ENCODE results near the gene MSANTD1.
"Not testable (repeated sequence)": the region's sequence is repeated elsewhere in the genome, so short reads cannot be mapped to it uniquely, and the experiment has no call there.

MSANTD1 gene

GRCh38 chr4:3291969-3292570 lies 43.1 kb downstream of the MSANTD1 start:
- no peak for DNase-seq

DNA sequence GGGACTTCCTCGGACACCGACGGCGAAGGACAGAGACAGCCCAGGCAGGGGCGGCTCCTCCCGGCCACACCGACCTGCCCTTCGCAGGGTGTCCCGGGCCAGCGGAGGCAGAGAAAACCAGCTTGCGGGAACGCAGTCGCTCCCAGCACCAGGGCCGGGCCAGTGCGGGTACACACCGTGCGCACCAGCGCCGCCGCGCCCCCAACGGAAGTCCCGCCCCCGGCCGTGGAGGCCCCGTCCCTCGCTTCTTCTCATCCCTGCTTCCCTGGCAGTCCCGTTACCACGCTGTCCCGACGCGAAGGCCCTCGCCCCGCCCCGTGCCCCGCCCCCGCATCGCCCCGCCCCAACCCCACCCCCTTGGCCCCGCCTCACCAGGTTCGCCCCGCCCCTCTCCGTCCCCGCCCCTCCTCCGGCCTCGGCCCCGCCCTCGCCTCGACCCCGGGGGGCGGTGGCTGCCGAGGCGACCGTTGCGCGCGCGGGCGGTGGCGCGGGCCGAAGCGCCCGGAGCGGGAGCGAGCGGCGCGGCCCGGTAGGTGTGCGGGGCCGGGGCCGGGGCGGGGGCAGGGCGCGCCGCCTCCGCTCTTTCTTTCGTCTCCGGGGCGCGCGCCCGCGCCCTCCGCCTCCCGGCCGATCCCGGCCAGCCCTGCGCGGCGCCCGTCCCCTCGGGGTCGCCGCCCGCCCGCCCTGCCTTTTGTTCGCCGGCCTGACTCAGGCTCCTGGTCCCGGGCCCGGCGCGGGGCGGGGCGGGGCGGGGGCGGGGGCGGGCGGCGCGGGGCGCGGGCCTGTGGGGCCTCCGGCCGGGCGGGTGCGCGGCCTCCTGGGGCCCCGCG lies 43.8 kb downstream of the MSANTD1 start, which contains the start of gene RGS12:
TSS of gene RGS12 (plus strand) at position 451 of the 830 bp plus-strand sequence. CDS start 23,150 bp downstream, outside the sequence.
- peak; percentile 75 to 93 for DNase-seq

GRCh38 chr4:3293401-3294391 lies 44.7 kb downstream of the MSANTD1 start:
- DNase-seq, result no peak

GRCh38 chr4:3294401-3295241 lies 45.7 kb downstream of the MSANTD1 start:
- DNase-seq, result no peak

DNA sequence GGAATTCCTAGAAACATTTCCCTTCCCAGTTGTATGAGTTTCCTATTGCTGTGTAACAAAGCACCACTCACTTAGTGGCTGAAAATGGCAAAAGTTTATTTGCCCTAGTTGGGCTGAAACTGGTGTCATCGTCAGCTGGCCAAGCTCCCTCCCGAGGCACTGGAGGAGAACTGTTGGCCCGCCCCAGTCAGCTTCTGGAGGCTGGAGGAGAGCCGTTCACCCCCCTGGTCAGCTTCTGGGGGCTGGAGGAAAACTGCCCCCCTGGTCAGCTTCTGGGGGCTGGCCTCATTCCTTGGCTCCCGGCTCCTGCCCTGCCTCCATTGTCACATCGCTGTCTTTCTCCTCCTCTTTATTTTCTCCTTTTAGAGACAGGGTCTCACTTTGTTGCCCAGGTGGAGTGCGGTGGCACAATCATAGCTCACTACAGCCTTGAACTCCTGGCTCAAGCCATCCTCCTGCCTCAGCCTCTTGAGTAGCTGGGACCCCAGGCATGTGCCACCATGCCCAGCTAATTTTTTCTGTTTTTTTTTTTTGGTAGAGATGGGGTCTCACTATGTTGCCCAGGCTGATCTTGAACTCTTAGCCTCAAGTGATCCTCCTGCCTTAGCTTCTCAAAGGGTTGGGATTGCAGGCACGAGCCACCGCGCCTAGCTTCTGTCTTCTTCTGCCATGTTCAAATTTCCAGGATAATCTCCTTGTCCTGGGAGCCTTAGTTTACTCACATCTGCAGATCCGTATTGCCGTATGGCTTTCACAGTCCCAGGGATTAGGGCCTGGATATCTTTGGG lies 47.1 kb downstream of the MSANTD1 start:
- no peak for DNase-seq

- DNase-seq, result no peak
Measured at GRCh38 chr4:3296651-3297050, 47.7 kb downstream of the MSANTD1 start.

DNA sequence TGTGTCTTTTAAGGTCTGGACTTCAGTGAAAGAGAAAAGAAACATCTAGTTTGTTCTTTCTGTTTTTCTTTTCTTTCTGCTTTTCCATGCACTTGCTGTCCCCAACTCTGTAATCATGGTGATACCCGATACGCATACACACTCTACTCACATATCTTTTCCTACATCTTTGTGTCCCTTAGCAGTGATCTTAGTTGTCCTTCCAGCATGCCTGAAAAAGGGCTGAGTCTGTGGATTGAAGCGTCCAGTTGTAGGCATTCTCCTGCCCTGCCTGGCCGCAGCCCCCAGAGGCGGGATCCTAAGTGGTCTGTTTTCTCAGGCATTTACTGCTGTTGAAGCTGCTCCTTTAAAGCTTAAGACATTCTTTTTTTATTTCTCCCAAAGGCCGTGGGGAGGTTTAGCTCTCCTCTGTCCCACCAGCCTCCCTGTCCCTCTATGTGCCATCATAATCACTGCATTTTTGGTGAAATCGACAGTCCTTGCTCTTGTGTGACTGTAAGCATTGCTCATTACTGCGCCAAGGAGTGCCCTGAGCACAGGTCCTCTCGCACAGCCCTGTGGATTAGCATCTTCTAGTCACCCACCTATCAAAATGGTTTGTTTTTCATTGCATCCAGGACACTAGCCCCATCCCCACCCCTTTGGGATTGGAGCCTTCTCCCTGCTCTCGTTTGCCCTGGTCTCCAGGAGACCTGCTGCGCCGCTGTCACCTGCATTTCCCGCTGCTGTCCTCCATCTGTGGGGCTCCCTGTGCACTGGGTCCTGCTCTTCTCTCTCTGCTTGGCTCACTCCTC lies 48.3 kb downstream of the MSANTD1 start:
- DNase-seq, result no peak

DNA sequence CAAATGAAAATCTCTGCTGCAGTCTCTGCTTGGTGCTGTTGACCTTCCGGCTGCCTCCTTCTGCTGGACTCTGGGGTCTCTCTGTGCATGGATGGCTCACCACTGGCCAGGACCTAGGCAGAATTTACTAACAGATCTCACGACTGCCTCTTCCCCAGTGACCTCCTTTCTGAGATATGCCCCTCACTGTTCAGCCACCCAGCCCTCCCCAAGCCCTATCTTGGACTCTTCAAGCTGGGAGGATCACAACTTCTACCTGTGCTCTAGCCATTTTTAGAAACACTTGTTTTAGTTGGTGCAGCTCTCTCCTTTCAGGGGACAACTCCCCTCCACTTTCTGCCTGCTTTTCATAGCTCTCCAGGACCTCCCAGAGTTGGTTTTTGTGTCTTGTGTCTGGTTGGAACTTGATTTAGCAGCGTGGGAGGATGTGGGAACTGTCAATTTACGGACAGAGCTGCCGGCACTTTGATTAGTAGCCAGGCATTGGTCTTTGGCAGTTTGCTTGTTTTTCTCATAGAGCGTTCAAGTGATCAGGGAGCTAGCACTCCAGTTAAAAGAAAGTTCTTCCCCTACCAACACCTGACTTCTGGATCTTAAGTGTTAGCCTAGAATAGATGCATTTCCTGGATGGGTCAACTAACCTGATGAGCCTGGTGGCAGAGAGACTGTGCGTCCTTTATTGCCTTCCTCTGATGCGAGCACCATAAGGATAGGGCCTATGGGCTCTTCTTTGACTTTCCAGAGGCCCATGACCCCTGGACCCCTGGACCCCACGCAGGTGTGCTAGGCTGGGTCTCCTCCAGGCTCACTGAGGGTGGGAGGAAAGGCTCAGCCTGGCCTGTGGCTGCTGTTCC lies 50.4 kb downstream of the MSANTD1 start:
- DNase-seq, result no peak

DNA sequence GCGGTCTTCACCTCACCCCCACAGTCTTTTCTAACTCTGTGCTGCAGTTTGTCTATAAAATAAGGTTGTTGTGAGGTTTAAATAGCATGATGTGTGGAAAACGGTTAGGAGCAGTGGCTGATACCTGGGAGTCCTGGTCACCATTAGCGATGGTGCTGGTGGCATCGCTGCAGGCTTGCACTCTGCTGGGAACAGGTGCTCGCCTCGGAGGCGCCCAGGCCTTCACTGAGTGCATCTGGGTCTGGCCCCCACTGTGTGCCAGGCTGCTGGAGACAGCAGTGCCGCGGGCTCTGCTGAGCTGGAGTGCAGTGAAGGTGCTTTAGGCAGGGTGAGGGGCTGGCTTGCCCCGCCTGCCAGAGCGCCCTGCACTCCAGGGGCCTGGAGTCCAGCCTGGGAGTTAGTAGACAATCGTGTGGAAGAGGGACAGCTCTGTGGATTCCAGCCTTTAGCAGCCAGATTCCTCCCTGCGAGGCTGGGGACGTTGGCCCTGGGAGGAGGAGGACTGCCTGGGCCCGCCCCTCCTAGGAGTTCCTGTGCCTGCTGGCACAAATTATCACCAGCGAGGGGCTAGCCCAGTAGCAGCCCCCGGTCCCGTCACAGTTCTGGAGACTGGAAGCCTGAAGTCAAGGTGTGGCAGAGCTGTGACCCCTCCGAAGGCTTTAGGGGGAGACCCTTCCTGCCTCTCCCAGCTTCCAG lies 51.2 kb downstream of the MSANTD1 start:
- DNase-seq, result no peak

GRCh38 chr4:3300882-3301281 lies 51.9 kb downstream of the MSANTD1 start:
- DNase-seq, result not testable (repeated sequence)

GRCh38 chr4:3301450-3302172 lies 52.7 kb downstream of the MSANTD1 start:
- no peak for DNase-seq

- DNase-seq, result no peak
Measured at GRCh38 chr4:3302173-3302785, 53.3 kb downstream of the MSANTD1 start.

GRCh38 chr4:3302786-3303564 lies 54.0 kb downstream of the MSANTD1 start:
- no peak for DNase-seq

- no peak for DNase-seq
Measured at GRCh38 chr4:3303565-3303824, 54.5 kb downstream of the MSANTD1 start.

- DNase-seq, result peak; percentile 45 to 56
Measured at GRCh38 chr4:3303923-3304710, 55.2 kb downstream of the MSANTD1 start.
